Subcutaneous adipose tissue (tissue), 4 donors: Measurements from ENCODE around the gene ASB5. TPM values are rescaled to one million over a fixed set of nuclear protein-coding genes. Genes with fewer than 3 reads are reported as not detected.

Experiments used
- total RNA-seq, 4 donors: library from RNA; depleted of rRNA; stranded (reverse); fragments of >200 nt; gene quantifications; one replicate each; pipeline ENCODE4 v1.1.0, GENCODE V29; 2016
- TF ChIP-seq, protein P1 (sequence below): fragments of 450-650 bp; IDR thresholded peaks from one replicate; pipeline ENCODE4 v1.5.1; 2016; ENCODE audit warnings: low read depth, mild to moderate bottlenecking, control low read depth, antibody characterized with exemption, moderate library complexity

Gene ASB5
- total RNA-seq, 4 donors from 2014 or later, result not detected

DNA sequence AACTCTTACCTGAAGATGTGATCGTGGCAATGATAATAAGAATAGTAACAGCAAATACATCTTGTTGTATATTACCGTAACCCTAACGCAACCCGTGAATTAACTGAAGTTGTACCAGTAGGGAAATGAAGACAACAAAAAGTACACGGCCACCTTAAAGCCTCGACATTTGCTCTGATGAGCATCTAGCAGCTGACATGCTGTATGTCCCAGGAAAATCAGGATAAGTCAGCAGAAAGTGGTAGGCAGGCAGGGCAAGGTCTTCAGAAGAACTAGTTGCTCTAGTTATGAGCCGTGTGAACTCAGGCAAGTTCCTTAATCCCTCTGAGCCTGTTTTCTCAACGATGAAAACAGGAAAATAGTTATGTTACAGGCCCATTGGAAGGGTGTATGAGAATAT is 7.7 kb upstream of the ASB5 start:
- TF ChIP-seq, protein P1, sequence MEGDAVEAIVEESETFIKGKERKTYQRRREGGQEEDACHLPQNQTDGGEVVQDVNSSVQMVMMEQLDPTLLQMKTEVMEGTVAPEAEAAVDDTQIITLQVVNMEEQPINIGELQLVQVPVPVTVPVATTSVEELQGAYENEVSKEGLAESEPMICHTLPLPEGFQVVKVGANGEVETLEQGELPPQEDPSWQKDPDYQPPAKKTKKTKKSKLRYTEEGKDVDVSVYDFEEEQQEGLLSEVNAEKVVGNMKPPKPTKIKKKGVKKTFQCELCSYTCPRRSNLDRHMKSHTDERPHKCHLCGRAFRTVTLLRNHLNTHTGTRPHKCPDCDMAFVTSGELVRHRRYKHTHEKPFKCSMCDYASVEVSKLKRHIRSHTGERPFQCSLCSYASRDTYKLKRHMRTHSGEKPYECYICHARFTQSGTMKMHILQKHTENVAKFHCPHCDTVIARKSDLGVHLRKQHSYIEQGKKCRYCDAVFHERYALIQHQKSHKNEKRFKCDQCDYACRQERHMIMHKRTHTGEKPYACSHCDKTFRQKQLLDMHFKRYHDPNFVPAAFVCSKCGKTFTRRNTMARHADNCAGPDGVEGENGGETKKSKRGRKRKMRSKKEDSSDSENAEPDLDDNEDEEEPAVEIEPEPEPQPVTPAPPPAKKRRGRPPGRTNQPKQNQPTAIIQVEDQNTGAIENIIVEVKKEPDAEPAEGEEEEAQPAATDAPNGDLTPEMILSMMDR, result no peak

DNA sequence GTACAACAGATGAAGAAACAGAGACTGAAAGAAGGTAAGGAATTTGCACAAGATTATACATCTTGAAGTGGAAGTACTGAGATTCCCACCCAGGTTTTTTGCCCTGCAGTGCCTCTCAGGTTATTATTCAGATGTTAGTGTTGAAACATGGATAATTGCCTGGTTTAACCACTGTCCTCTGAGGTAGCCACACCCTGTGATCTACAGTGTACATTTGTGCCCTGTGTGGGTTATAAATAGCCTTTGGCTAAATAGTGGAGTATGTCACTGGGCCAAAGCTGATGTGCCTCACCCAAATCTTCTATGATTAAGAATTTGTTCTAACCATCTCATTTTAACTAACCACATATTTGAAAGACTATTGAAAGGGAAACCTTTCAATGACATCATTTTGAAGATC is 5.4 kb upstream of the ASB5 start:
- TF ChIP-seq, protein P1, result no peak

DNA sequence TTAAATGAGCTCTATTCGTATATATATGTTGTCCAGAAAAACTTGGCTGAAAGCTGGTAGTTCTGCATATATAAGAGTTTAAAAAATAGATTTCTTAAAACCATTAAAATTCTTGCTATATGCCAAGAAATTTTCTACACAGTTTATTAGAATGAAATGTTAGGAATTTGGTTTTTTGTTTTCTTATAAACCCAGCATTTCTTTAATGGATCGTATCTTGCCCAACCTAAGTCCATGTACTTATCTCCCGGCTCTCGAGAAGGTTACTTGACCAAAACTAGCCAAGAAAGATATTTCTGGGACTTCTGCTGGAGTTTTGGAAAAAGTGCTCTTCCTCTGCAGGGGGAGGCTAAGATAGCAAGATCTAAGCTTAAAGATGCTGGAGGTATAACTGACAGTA is 4.7 kb upstream of the ASB5 start:
- TF ChIP-seq, protein P1, result no peak

DNA sequence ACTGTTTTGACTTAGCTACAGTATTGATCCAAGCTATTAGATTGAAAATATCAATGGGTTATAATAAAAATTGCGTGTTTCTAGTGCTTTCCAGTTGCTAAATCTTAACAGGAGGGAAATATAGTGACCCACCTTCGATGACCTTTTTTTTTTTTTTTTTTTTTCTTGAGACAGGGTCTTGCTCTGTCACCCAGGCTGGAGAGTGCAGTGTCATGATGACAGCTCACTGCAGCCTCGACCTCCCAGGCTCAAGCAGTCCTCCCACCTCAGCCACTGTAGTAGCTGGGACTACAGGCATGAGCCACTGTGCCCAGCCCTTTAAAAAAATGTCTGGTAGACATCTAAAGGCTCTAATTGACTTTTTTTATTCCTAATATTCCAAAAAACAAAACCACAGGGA is 3.8 kb upstream of the ASB5 start:
- TF ChIP-seq, protein P1, result no peak

DNA sequence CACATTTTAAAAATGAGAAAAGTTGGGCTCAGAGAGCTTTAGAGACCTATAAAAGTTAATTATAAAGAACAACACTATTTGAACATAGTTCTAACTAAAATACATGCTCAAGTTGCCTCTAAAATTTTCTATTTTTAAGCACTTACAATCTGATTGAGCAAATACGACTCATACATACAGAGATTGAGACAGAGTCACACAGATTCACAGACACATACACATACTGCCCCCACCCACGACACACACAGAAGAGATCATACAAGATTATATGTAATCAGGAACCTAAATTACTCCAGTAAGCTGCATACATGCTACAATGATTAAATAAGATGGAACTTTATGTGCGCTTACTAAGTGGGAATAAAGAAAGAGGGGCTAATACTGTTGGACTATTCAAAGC is 2.7 kb upstream of the ASB5 start:
- TF ChIP-seq, protein P1, result no peak

DNA sequence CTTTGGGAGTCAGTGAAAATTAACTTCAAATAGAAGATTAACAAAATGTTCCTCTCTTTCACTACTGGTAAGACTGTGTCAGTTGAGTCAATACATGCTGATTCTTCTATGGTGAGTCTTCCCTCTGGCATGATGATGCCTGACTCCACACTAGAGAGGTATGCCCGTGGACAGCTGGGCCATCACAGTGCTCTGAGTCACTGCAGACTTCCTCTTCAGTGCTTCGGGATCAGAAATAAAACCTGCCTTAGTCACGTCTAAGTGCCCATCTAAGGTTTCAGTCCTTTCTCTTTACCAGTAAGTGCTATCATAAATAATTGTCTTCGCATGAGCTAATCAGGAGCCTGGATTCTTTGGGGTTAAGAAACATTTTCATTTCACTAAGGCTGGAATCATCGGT is 1.6 kb upstream of the ASB5 start:
- TF ChIP-seq, protein P1, result no peak

DNA sequence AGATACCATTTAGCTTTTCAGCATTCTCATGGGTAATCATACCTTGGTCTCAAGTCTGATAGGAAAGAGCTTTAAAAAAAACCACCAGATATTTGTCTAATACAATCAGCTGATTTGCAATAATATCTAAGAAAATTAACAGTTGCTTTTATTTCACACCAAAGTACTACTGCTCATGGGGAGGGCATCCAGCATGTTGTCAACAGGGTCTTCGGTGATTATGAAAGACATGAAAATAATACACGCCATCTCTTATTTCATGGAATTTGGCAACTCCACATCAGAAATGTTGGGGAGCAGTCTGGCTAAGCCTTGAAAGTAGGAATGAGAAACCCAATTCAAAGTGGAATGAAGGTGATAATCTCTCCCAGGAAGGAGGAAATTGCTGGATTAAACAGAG is 3.0 kb downstream of the ASB5 start:
- TF ChIP-seq, protein P1, result no peak
